ENCODE data around the gene SHF.

Gene SHF

DNA sequence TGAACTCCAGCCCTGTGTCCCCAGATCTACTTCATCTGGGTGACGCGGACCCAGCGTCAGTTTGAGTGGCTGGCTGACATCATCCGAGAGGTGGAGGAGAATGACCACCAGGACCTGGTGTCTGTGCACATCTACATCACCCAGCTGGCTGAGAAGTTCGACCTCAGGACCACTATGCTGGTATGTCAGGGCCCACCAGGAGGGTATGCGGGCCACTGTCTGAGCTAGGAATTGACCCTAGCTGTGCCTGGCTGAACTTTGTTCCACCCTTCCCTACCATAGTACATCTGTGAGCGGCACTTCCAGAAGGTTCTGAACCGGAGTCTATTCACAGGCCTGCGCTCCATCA lies 24.3 kb downstream of the SHF start:
- no peaks in the 10 kb centered on the region for H3K9me3 ChIP-seq (ENCODE audit: control insufficient read depth, insufficient read depth, low read length)
- H3K36me3 ChIP-seq (ENCODE audit: control insufficient read depth, low read length): no peaks in the 10 kb centered on the region
- TF ChIP-seq, protein P1, sequence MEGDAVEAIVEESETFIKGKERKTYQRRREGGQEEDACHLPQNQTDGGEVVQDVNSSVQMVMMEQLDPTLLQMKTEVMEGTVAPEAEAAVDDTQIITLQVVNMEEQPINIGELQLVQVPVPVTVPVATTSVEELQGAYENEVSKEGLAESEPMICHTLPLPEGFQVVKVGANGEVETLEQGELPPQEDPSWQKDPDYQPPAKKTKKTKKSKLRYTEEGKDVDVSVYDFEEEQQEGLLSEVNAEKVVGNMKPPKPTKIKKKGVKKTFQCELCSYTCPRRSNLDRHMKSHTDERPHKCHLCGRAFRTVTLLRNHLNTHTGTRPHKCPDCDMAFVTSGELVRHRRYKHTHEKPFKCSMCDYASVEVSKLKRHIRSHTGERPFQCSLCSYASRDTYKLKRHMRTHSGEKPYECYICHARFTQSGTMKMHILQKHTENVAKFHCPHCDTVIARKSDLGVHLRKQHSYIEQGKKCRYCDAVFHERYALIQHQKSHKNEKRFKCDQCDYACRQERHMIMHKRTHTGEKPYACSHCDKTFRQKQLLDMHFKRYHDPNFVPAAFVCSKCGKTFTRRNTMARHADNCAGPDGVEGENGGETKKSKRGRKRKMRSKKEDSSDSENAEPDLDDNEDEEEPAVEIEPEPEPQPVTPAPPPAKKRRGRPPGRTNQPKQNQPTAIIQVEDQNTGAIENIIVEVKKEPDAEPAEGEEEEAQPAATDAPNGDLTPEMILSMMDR (IDR thresholded peaks at IDR 0.05; ENCODE audit: low read depth, low read length, poor library complexity, severe bottlenecking): no peak
- no peak for TF ChIP-seq EZH2phosphoT487 (IDR thresholded peaks at IDR 0.05; ENCODE audit: borderline replicate concordance, low read length)
- H3K9me2 ChIP-seq (replicated peaks; ENCODE audit: control insufficient read depth, low read length): no peaks in the 10 kb centered on the region
- no peak overlapping the region for H3K4me2 ChIP-seq (ENCODE audit: low read length)
- H4K20me1 ChIP-seq (ENCODE audit: control insufficient read depth, insufficient read depth, low read depth, low read length): no peaks in the 10 kb centered on the region
- H3F3A ChIP-seq (ENCODE audit: control insufficient read depth, insufficient read depth): no peaks in the 10 kb centered on the region
- H3K27ac ChIP-seq (ENCODE audit: low read depth, low read length): no peak overlapping the region
- H3K4me1 ChIP-seq (ENCODE audit: control insufficient read depth, low read length): peaks cover 20% of the 10 kb centered on the region
- H3K79me2 ChIP-seq (ENCODE audit: control insufficient read depth, low read length): peaks cover 17% of the 10 kb centered on the region
- H3K27me3 ChIP-seq (ENCODE audit: control insufficient read depth, low read length): no peaks in the 10 kb centered on the region
- no peak overlapping the region for H3K4me3 ChIP-seq (ENCODE audit: low read length)

DNA sequence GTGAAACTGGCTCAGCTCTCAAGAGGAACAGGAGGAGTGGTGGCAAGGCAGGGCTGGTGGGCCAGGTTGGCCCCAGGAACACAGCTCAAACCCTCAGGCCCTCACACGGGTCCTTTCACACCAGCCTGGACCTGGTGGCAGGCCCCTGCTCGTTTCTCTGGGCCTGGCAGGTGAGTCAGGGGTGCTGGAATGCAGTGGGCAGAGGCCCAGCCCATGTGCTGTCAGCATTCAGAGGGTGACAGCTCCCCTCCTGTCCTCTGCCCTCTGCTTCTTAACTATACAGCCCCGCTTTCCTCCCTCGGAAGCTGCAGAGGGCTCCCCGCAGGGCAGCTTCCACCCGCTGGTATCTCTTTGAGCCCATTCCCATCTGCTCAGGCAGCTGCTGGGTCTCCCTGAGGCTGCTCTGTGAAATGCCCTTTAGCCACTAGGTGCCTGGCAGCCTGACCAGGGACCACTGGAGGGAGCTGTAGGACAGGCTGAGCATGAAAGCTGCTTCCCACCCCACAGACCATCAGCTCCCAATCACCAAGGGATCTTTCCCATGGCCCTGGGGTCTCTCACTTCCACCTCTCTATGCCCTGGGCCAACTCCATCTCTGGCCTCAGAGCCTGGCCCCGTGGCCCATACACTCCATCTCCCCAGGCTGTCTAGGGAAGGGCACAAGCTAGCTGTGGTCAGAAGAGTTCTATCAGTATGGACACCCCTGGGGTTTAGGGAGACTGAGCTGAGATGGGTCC lies 24.8 kb downstream of the SHF start:
- Histone ChIP-seq H3K79me2 (ENCODE audit: control insufficient read depth, low read length) (peaks cover 17% of the 10 kb centered on the region), H4K20me1 (ENCODE audit: control insufficient read depth, insufficient read depth, low read depth, low read length) (no peaks in the 10 kb centered on the region), H3F3A (ENCODE audit: control insufficient read depth, insufficient read depth) (no peaks in the 10 kb centered on the region), H3K27me3 (ENCODE audit: control insufficient read depth, low read length) (no peaks in the 10 kb centered on the region), H3K36me3 (ENCODE audit: control insufficient read depth, low read length) (no peaks in the 10 kb centered on the region), H3K9me3 (ENCODE audit: control insufficient read depth, insufficient read depth, low read length) (no peaks in the 10 kb centered on the region), H3K4me1 (ENCODE audit: control insufficient read depth, low read length) (peaks cover 20% of the 10 kb centered on the region), H3K27ac (ENCODE audit: low read depth, low read length) (no peak overlapping the region), H3K4me3 (ENCODE audit: low read length) (no peak overlapping the region), H3K9me2 (replicated peaks; ENCODE audit: control insufficient read depth, low read length) (no peaks in the 10 kb centered on the region), H3K4me2 (ENCODE audit: low read length) (no peak overlapping the region)
- no peak for TF ChIP-seq EZH2phosphoT487 (IDR thresholded peaks at IDR 0.05; ENCODE audit: borderline replicate concordance, low read length)
- TF ChIP-seq, protein P1 (IDR thresholded peaks at IDR 0.05; ENCODE audit: low read depth, low read length, poor library complexity, severe bottlenecking): peak; percentile 88

DNA sequence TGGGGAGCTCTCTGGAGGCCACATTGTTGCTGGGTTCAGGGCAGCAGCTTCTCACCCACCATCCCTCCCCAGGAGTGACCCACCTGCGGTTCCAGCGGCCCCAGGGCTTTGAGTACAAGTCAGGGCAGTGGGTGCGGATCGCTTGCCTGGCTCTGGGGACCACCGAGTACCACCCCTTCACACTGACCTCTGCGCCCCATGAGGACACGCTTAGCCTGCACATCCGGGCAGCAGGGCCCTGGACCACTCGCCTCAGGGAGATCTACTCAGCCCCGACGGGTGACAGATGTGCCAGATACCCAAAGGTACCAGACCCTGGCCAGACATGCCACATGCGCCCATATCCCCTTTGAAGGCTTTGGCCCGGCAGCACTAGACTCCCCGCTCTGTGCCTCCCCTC lies 26.1 kb downstream of the SHF start:
- no peak for TF ChIP-seq EZH2phosphoT487 (IDR thresholded peaks at IDR 0.05; ENCODE audit: borderline replicate concordance, low read length)
- TF ChIP-seq, protein P1 (IDR thresholded peaks at IDR 0.05; ENCODE audit: low read depth, low read length, poor library complexity, severe bottlenecking): no peak
- Histone ChIP-seq H3K27ac (ENCODE audit: low read depth, low read length) (no peak overlapping the region), H3K4me1 (ENCODE audit: control insufficient read depth, low read length) (peaks cover 16% of the 10 kb centered on the region), H3F3A (ENCODE audit: control insufficient read depth, insufficient read depth) (no peaks in the 10 kb centered on the region), H4K20me1 (ENCODE audit: control insufficient read depth, insufficient read depth, low read depth, low read length) (no peaks in the 10 kb centered on the region), H3K79me2 (ENCODE audit: control insufficient read depth, low read length) (peaks cover 17% of the 10 kb centered on the region), H3K4me2 (ENCODE audit: low read length) (no peak overlapping the region), H3K9me2 (replicated peaks; ENCODE audit: control insufficient read depth, low read length) (no peaks in the 10 kb centered on the region), H3K9me3 (ENCODE audit: control insufficient read depth, insufficient read depth, low read length) (no peaks in the 10 kb centered on the region), H3K36me3 (ENCODE audit: control insufficient read depth, low read length) (no peaks in the 10 kb centered on the region), H3K4me3 (ENCODE audit: low read length) (no peak overlapping the region), H3K27me3 (ENCODE audit: control insufficient read depth, low read length) (no peaks in the 10 kb centered on the region)
